IMR-90 (cell line): Measurements from ENCODE around the gene ZDHHC6. TPM values are rescaled to one million over a fixed set of nuclear protein-coding genes. Genes with fewer than 3 reads are reported as not detected.

Experiments
- ATAC-seq: fragments of 200-7000 bp; cut with Tn5 transposase; 2 replicates; pipeline ENCODE4 v1.9.1; 2020; ENCODE audit warnings: low read depth, mild to moderate bottlenecking, moderate library complexity
- BruUV-seq: library from RNA; stranded (reverse); fragments of 400-500 nt; replicated peaks from 2 replicates; lab custom pipeline; 2021; lab: Mats Ljungman, UMichigan
- CTCF ChIA-PET: fragments of 300-600 bp; formaldehyde crosslinking; extraction: SDS; loops from one replicate; lab custom pipeline; 2021; ENCODE audit warnings: antibody characterized with exemption; lab: Yijun Ruan, JAX
- POLR2A ChIA-PET: fragments of 300-600 bp; sonication (Branson Sonifier 250); formaldehyde crosslinking; loops from one replicate; lab custom pipeline; 2022; ENCODE audit warnings: antibody characterized with exemption; ENCODE audit not compliant: unreplicated experiment; lab: Charles Lee
- DNase-seq: peaks from one replicate; pipeline ENCODE4 v3.0.0; 2013
- H2AFZ ChIP-seq: replicated peaks from 2 replicates; pipeline ENCODE3; 2013; ENCODE audit warnings: low read length, mild to moderate bottlenecking; ENCODE audit not compliant: poor library complexity
- H2AK5ac ChIP-seq: 2 replicates; pipeline ENCODE4 v1.6.1; 2013; ENCODE audit warnings: low read depth, low read length, inconsistent platforms
- H2AK9ac ChIP-seq: replicated peaks from 2 replicates; pipeline ENCODE3; 2013; ENCODE audit warnings: mild to moderate bottlenecking, low read depth, low read length, moderate library complexity; ENCODE audit not compliant: poor library complexity
- H2BK120ac ChIP-seq: 2 replicates; pipeline ENCODE4 v1.6.1; 2013; ENCODE audit warnings: low read depth, low read length, inconsistent platforms
- H2BK15ac ChIP-seq: 3 replicates; pipeline ENCODE4 v1.6.1; 2013; ENCODE audit warnings: low read depth, low read length, inconsistent platforms
- H2BK20ac ChIP-seq: 2 replicates; pipeline ENCODE4 v1.6.1; 2013; ENCODE audit warnings: low read depth, mild to moderate bottlenecking, inconsistent platforms, low read length, moderate library complexity
- H2BK5ac ChIP-seq: 2 replicates; pipeline ENCODE4 v1.6.1; 2013; ENCODE audit warnings: mild to moderate bottlenecking, low read depth, low read length, inconsistent platforms; ENCODE audit not compliant: poor library complexity, severe bottlenecking
- H3K14ac ChIP-seq: replicated peaks from 2 replicates; pipeline ENCODE4 v1.6.1; 2013; ENCODE audit warnings: low read depth, low read length, inconsistent platforms
- H3K18ac ChIP-seq: 2 replicates; pipeline ENCODE4 v1.6.1; 2013; ENCODE audit warnings: low read depth, low read length, control low read depth
- H3K23ac ChIP-seq: 2 replicates; pipeline ENCODE4 v1.6.1; 2013; ENCODE audit warnings: low read depth, low read length, inconsistent platforms
- H3K27ac ChIP-seq: 2 replicates; pipeline ENCODE4 v1.5.1; 2013; ENCODE audit warnings: mild to moderate bottlenecking, control low read depth, low read length; ENCODE audit not compliant: insufficient read depth
- H3K27me3 ChIP-seq: 2 replicates; pipeline ENCODE4 v1.6.1; 2013; ENCODE audit warnings: low read length; ENCODE audit not compliant: control insufficient read depth, insufficient read depth
- H3K36me3 ChIP-seq: 2 replicates; pipeline ENCODE4 v1.6.1; 2013; ENCODE audit warnings: low read length, mixed read lengths; ENCODE audit not compliant: control insufficient read depth, insufficient read depth
- H3K4ac ChIP-seq: 2 replicates; pipeline ENCODE4 v1.6.1; 2013; ENCODE audit warnings: low read depth, low read length, inconsistent platforms
- H3K4me1 ChIP-seq: 2 replicates; pipeline ENCODE4 v1.6.1; 2013; ENCODE audit warnings: low read length, mixed read lengths; ENCODE audit not compliant: control insufficient read depth, insufficient read depth
- H3K4me2 ChIP-seq: 2 replicates; pipeline ENCODE4 v1.6.1; 2013; ENCODE audit warnings: low read depth, mild to moderate bottlenecking, control low read depth, low read length, moderate library complexity
- H3K4me3 ChIP-seq: 2 replicates; pipeline ENCODE4 v1.5.1; 2013; ENCODE audit warnings: low read depth, mild to moderate bottlenecking, control low read depth, low read length, moderate library complexity; ENCODE audit not compliant: insufficient read depth
- H3K56ac ChIP-seq: 2 replicates; pipeline ENCODE4 v1.6.1; 2013; ENCODE audit warnings: low read length, inconsistent platforms; ENCODE audit not compliant: insufficient read depth; ENCODE audit errors: extremely low read depth
- H3K79me1 ChIP-seq, 2 experiments: 2 replicates each; pipeline ENCODE4 v1.6.1; 2013; ENCODE audit warnings: low read length in 2 of 2, inconsistent platforms in 1 of 2, low read depth in 1 of 2
- H3K9ac ChIP-seq: 2 replicates; pipeline ENCODE4 v1.6.1; 2013; ENCODE audit warnings: low read depth, low read length, control low read depth
- H3K9me1 ChIP-seq: 2 replicates; pipeline ENCODE4 v1.6.1; 2013; ENCODE audit warnings: low read length, inconsistent platforms; ENCODE audit not compliant: insufficient read depth
- H3K9me3 ChIP-seq: 2 replicates; pipeline ENCODE4 v1.6.1; 2013; ENCODE audit warnings: low read length; ENCODE audit not compliant: control insufficient read depth, insufficient read depth
- H4K20me1 ChIP-seq: 2 replicates; pipeline ENCODE4 v1.6.1; 2013; ENCODE audit warnings: low read length, inconsistent platforms; ENCODE audit not compliant: insufficient read depth
- H4K5ac ChIP-seq: 2 replicates; pipeline ENCODE4 v1.6.1; 2013; ENCODE audit warnings: mild to moderate bottlenecking, low read depth, low read length, control low read depth
- H4K8ac ChIP-seq, 2 experiments: 2 replicates each; pipeline ENCODE4 v1.6.1; 2013; ENCODE audit warnings: low read depth in 2 of 2, low read length in 2 of 2, control low read depth in 1 of 2, inconsistent platforms in 1 of 2
- H4K91ac ChIP-seq: 2 replicates; pipeline ENCODE4 v1.6.1; 2013; ENCODE audit warnings: low read depth, low read length, inconsistent platforms; ENCODE audit not compliant: insufficient read depth
- BHLHE40 ChIP-seq: fragments of 150-350 bp; IDR thresholded peaks from 2 replicates; pipeline ENCODE4 v1.6.1; 2016; ENCODE audit warnings: mild to moderate bottlenecking, low read depth, low read length
- CEBPB ChIP-seq: IDR thresholded peaks from 2 replicates; pipeline ENCODE4 v1.6.1; 2012; ENCODE audit warnings: low read depth, low read length, improper control_type of control experiment
- CHD1 ChIP-seq: IDR thresholded peaks from 2 replicates; pipeline ENCODE4 v1.6.1; 2012; ENCODE audit warnings: low read depth, low read length, improper control_type of control experiment
- FOS ChIP-seq: fragments of 150-350 bp; IDR thresholded peaks from 2 replicates; pipeline ENCODE4 v1.6.1; 2016; ENCODE audit warnings: low read depth, low read length
- MAFK ChIP-seq: IDR thresholded peaks from 2 replicates; pipeline ENCODE4 v1.6.1; 2012; ENCODE audit warnings: low read depth, low read length, improper control_type of control experiment
- MAZ ChIP-seq: IDR thresholded peaks from 2 replicates; pipeline ENCODE4 v1.6.1; 2012; ENCODE audit warnings: low read depth, mild to moderate bottlenecking, low read length, improper control_type of control experiment, moderate library complexity, borderline replicate concordance
- MXI1 ChIP-seq: IDR thresholded peaks from 2 replicates; pipeline ENCODE4 v1.6.1; 2012; ENCODE audit warnings: low read depth, mild to moderate bottlenecking, low read length, moderate library complexity, borderline replicate concordance
- NFE2L2 ChIP-seq: fragments of 150-350 bp; IDR thresholded peaks from 2 replicates; pipeline ENCODE4 v1.6.1; 2016; ENCODE audit warnings: low read depth, mild to moderate bottlenecking, low read length
- POLR2A ChIP-seq: IDR thresholded peaks from 2 replicates; pipeline ENCODE4 v1.6.1; 2012; ENCODE audit warnings: mild to moderate bottlenecking, low read depth, low read length
- RAD21 ChIP-seq: IDR thresholded peaks from 2 replicates; pipeline ENCODE4 v1.6.1; 2012; ENCODE audit warnings: low read length, improper control_type of control experiment
- RCOR1 ChIP-seq: IDR thresholded peaks from 2 replicates; pipeline ENCODE4 v1.6.1; 2012; ENCODE audit warnings: mild to moderate bottlenecking, low read length, improper control_type of control experiment; ENCODE audit not compliant: insufficient replicate concordance
- RFX5 ChIP-seq: IDR thresholded peaks from 2 replicates; pipeline ENCODE4 v1.8.0; 2012; ENCODE audit warnings: low read depth, mild to moderate bottlenecking, low read length, moderate library complexity
- SMC3 ChIP-seq: fragments of 150-350 bp; IDR thresholded peaks from 2 replicates; pipeline ENCODE4 v1.6.1; 2016; ENCODE audit warnings: low read depth, mild to moderate bottlenecking, antibody characterized with exemption, low read length, moderate library complexity
- WGBS, 2 experiments: methylation state at CpG; one replicate each; pipeline versions ENCODE4 v1.1.5 to v1.1.7; 2013; ENCODE audit warnings: missing lambda C conversion rate in 2 of 2; ENCODE audit not compliant: insufficient read length in 1 of 2; ENCODE audit errors: extremely low coverage in 2 of 2; 5-methylcytosine and 5-hydroxymethylcytosine counted together
- dilution Hi-C: fragments of 300-500 bp; cut with HindIII; formaldehyde crosslinking; loops from one replicate; pipeline ENCODE4 v1.14.3; 2018; ENCODE audit warnings: low sequenced_read_pairs; ENCODE audit not compliant: unreplicated experiment
- in situ Hi-C: fragments of 300-500 bp; cut with MboI; formaldehyde crosslinking; loops from 3 replicates; pipeline ENCODE4 v1.14.3; 2019; ENCODE audit warnings: low sequenced_read_pairs, inconsistent platforms, mixed read lengths
- intact Hi-C: fragments of 100-400 bp; cut with micrococcal nuclease; formaldehyde crosslinking; loops from 2 replicates; pipeline ENCODE4 v1.10.0; 2022
- polyA plus RNA-seq, 3 experiments: library from polyadenylated mRNA; depleted of rRNA; stranded (reverse); fragments of >200 nt; gene quantifications; 2 replicates each; pipeline ENCODE4 v1.2.3, GENCODE V29; 2012; ENCODE audit warnings: low replicate concordance in 1 of 3
- total RNA-seq: library from RNA; depleted of rRNA; stranded (reverse); fragments of >200 nt; gene quantifications from 2 replicates; pipeline ENCODE4 v1.2.3, GENCODE V29; 2012
- TF ChIP-seq, protein P1 (sequence below): fragments of 150-350 bp; IDR thresholded peaks from 2 replicates; pipeline ENCODE4 v1.6.1; 2016; ENCODE audit warnings: low read depth, mild to moderate bottlenecking, low read length, moderate library complexity, borderline replicate concordance
- TF ChIP-seq, protein P2 (sequence below): conservative IDR thresholded peaks from 2 replicates; pipeline ENCODE4 v1.5.1; 2012; ENCODE audit warnings: mild to moderate bottlenecking, low read depth, low read length, improper control_type of control experiment
- TF ChIP-seq, protein P3 (sequence below): fragments of 150-350 bp; IDR thresholded peaks from 2 replicates; pipeline ENCODE4 v1.6.1; 2017; ENCODE audit warnings: mild to moderate bottlenecking, antibody characterized with exemption, low read length, low read depth

The ZDHHC6 gene
- total and polyA plus RNA-seq, 2 of the 4 experiments (the other 2 are of a cell fraction) = 17.4 to 21.6 TPM

DNA sequence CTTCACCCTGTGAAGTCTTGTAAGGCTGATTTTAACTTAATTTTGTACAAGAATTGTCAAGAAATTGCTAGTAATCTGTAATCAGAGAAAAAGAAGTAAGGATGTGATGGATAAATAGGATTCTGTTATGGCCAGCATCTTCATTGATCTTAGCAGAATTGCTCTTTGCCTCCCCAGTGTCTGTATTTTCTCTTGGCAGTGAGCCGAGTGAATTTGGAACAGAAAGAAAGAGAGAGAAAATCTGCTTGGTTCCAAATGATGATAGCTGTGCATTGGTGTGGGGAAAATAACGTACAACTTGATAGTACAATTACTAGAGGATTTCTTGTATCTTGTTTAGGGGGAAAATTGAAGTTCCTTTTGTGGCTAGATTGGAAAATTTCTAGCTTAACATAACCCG lies 34.9 kb upstream of the ZDHHC6 start:
- Histone ChIP-seq H3K9me3 (no peaks in the 10 kb centered on the region), H3K4me1 (no peaks in the 10 kb centered on the region), H3K23ac (no peak overlapping the region), H4K8ac (no peak overlapping the region), H3K14ac (no peak overlapping the region), H2BK20ac (no peak overlapping the region), H3K79me1 (peaks cover 3 to 10% of the 10 kb centered on the region in 2 experiments; a peak in 2 of 4 replicates), H3K4ac (no peak overlapping the region), H3K36me3 (no peaks in the 10 kb centered on the region), H3K4me2 (no peak overlapping the region), H2AK5ac (no peak overlapping the region), H2AFZ (no peak overlapping the region), H2BK15ac (no peak overlapping the region), H3K9me1 (no peaks in the 10 kb centered on the region; the same call in 1 of the 2 replicates), H3K9ac (no peak overlapping the region), H4K91ac (no peak overlapping the region), H4K5ac (no peak overlapping the region), H3K27ac (no peak overlapping the region), H4K20me1 (no peaks in the 10 kb centered on the region), H3K18ac (no peak overlapping the region), H2AK9ac (no peak overlapping the region), H2BK5ac (no peak overlapping the region), H2BK120ac (no peak overlapping the region), H3K56ac (no peak overlapping the region), H3K4me3 (no peak overlapping the region), H3K27me3 (no peaks in the 10 kb centered on the region)
- in situ Hi-C loops (no loop called here), dilution Hi-C loops (no loop called here), intact Hi-C loops (no loop called here)
- no CpG with 5 or more reads among the region's 3 CpGs for WGBS, 2 experiments
- no peak for ATAC-seq
- ChIA-PET POLR2A (no interaction called here), CTCF (interaction anchor here (1.4 kb wide), 1 partner anchor 9 kb away, joined by 4 read pairs; no protein-coding TSS in a partner anchor)
- TF ChIP-seq RFX5 (no peak), MAFK (no peak), CEBPB (no peak), MAZ (no peak), MXI1 (no peak), BHLHE40 (no peak), RCOR1 (no peak), CHD1 (no peak), NFE2L2 (no peak), RAD21 (no peak), POLR2A (no peak), SMC3 (no peak), FOS (no peak)
- TF ChIP-seq, protein P1, sequence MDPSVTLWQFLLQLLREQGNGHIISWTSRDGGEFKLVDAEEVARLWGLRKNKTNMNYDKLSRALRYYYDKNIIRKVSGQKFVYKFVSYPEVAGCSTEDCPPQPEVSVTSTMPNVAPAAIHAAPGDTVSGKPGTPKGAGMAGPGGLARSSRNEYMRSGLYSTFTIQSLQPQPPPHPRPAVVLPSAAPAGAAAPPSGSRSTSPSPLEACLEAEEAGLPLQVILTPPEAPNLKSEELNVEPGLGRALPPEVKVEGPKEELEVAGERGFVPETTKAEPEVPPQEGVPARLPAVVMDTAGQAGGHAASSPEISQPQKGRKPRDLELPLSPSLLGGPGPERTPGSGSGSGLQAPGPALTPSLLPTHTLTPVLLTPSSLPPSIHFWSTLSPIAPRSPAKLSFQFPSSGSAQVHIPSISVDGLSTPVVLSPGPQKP = no peak
- TF ChIP-seq, protein P2, sequence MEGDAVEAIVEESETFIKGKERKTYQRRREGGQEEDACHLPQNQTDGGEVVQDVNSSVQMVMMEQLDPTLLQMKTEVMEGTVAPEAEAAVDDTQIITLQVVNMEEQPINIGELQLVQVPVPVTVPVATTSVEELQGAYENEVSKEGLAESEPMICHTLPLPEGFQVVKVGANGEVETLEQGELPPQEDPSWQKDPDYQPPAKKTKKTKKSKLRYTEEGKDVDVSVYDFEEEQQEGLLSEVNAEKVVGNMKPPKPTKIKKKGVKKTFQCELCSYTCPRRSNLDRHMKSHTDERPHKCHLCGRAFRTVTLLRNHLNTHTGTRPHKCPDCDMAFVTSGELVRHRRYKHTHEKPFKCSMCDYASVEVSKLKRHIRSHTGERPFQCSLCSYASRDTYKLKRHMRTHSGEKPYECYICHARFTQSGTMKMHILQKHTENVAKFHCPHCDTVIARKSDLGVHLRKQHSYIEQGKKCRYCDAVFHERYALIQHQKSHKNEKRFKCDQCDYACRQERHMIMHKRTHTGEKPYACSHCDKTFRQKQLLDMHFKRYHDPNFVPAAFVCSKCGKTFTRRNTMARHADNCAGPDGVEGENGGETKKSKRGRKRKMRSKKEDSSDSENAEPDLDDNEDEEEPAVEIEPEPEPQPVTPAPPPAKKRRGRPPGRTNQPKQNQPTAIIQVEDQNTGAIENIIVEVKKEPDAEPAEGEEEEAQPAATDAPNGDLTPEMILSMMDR = no peak
- TF ChIP-seq, protein P3, sequence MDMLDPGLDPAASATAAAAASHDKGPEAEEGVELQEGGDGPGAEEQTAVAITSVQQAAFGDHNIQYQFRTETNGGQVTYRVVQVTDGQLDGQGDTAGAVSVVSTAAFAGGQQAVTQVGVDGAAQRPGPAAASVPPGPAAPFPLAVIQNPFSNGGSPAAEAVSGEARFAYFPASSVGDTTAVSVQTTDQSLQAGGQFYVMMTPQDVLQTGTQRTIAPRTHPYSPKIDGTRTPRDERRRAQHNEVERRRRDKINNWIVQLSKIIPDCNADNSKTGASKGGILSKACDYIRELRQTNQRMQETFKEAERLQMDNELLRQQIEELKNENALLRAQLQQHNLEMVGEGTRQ = no peak
- no TSS peak for BruUV-seq
- no peak for DNase-seq
